ENCODE data around the gene CDON.
"Not testable (repeated sequence)": the region's sequence is repeated elsewhere in the genome, so short reads cannot be mapped to it uniquely, and the experiment has no call there.

CDON gene

GRCh38 chr11:126039485-126040271, 23.0 kb downstream of the CDON start:
- DNase-seq, result no peak

GRCh38 chr11:126035718-126036117, 26.9 kb downstream of the CDON start:
- DNase-seq, result no peak

- DNase-seq, result no peak
Measured at GRCh38 chr11:126034933-126035425, 27.7 kb downstream of the CDON start.

- no peak for DNase-seq
Measured at GRCh38 chr11:126034039-126034932, 28.4 kb downstream of the CDON start.

GRCh38 chr11:126032375-126032774, 30.3 kb downstream of the CDON start:
- DNase-seq, result no peak

- DNase-seq, result no peak
Measured at GRCh38 chr11:126029805-126030204, 32.9 kb downstream of the CDON start.

GRCh38 chr11:126029237-126029636, 33.4 kb downstream of the CDON start:
- no peak for DNase-seq

- DNase-seq, result not testable (repeated sequence)
Measured at GRCh38 chr11:126028534-126028933, 34.1 kb downstream of the CDON start.

GRCh38 chr11:126026579-126026978, 36.1 kb downstream of the CDON start:
- no peak for DNase-seq

- no peak for DNase-seq
Measured at GRCh38 chr11:126025822-126026221, 36.8 kb downstream of the CDON start.

GRCh38 chr11:126024123-126024522, 38.5 kb downstream of the CDON start:
- DNase-seq, result no peak

- DNase-seq, result no peak
Measured at GRCh38 chr11:126012852-126013251, 49.8 kb downstream of the CDON start.

GRCh38 chr11:126011754-126012153, 50.9 kb downstream of the CDON start:
- DNase-seq, result no peak

GRCh38 chr11:126011265-126011664, 51.4 kb downstream of the CDON start:
- DNase-seq, result no peak

- no peak for DNase-seq
Measured at GRCh38 chr11:126008956-126009355, 53.7 kb downstream of the CDON start.

GRCh38 chr11:126007238-126007637, 55.4 kb downstream of the CDON start:
- DNase-seq, result peak; percentile 78

- no peak for DNase-seq
Measured at GRCh38 chr11:126006068-126006467, 56.6 kb downstream of the CDON start.

- no peak for DNase-seq
Measured at GRCh38 chr11:126002181-126002580, 60.5 kb downstream of the CDON start.

GRCh38 chr11:125999234-125999880, 63.3 kb downstream of the CDON start:
- DNase-seq, result no peak

- no peak for DNase-seq
Measured at GRCh38 chr11:125998267-125998666, 64.4 kb downstream of the CDON start.

GRCh38 chr11:125995313-125995712, 67.4 kb downstream of the CDON start:
- DNase-seq, result no peak

GRCh38 chr11:125994509-125994908, 68.2 kb downstream of the CDON start:
- DNase-seq, result no peak

- no peak for DNase-seq
Measured at GRCh38 chr11:125992893-125993292, 69.8 kb downstream of the CDON start.
